A673 (cell line): ENCODE results near the gene SELENOI.

Experiments
- EZH2 ChIP-seq: fragments of 200-600 bp; sonication (generic); IDR thresholded peaks from 2 replicates; pipeline ENCODE4 v1.6.1; 2017; ENCODE audit warnings: borderline replicate concordance, low read depth, mild to moderate bottlenecking, mixed read lengths, antibody characterized with exemption, low read length; ENCODE audit not compliant: poor library complexity, severe bottlenecking
- TF ChIP-seq, protein P1 (sequence below): fragments of 300-800, 200-600 bp; sonication (generic); conservative IDR thresholded peaks from 2 replicates; pipeline ENCODE4 v1.5.1; 2017; ENCODE audit warnings: low read depth, mild to moderate bottlenecking, antibody characterized with exemption, low read length, moderate library complexity, mixed read lengths

GRCh38 chr2:26412091-26412673, 66.2 kb downstream of the SELENOI start:
- TF ChIP-seq, protein P1, sequence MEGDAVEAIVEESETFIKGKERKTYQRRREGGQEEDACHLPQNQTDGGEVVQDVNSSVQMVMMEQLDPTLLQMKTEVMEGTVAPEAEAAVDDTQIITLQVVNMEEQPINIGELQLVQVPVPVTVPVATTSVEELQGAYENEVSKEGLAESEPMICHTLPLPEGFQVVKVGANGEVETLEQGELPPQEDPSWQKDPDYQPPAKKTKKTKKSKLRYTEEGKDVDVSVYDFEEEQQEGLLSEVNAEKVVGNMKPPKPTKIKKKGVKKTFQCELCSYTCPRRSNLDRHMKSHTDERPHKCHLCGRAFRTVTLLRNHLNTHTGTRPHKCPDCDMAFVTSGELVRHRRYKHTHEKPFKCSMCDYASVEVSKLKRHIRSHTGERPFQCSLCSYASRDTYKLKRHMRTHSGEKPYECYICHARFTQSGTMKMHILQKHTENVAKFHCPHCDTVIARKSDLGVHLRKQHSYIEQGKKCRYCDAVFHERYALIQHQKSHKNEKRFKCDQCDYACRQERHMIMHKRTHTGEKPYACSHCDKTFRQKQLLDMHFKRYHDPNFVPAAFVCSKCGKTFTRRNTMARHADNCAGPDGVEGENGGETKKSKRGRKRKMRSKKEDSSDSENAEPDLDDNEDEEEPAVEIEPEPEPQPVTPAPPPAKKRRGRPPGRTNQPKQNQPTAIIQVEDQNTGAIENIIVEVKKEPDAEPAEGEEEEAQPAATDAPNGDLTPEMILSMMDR = no peak
- TF ChIP-seq EZH2 = no peak
